ENCODE results near the gene TUFT1. TPM values are rescaled to one million over a fixed set of nuclear protein-coding genes. Genes with fewer than 3 reads are reported as not detected.

TUFT1 gene
- total and polyA plus RNA-seq, 2 experiments from 2014 or later, result 29.2 to 29.8 TPM

GRCh38 chr1:151629278-151629677 is 89.2 kb downstream of the TUFT1 start:
- TF ChIP-seq EZH2 (IDR thresholded peaks at IDR 0.05; ENCODE audit: borderline replicate concordance) (no peak), CTCF (IDR thresholded peaks at IDR 0.05; ENCODE audit: poor library complexity) (no peak), EZH2phosphoT487 (IDR thresholded peaks at IDR 0.05; ENCODE audit: low read depth, severe bottlenecking, unreplicated experiment) (no peak)
- no peak for DNase-seq (ENCODE audit: low spot score)
- H3K36me3 ChIP-seq (replicated peaks; ENCODE audit: insufficient read depth, low read depth), result no peaks in the 10 kb centered on the region
- H3K79me2 ChIP-seq, result peaks cover 98% of the 10 kb centered on the region
- H3K27me3 ChIP-seq, result no peaks in the 10 kb centered on the region
- H3K4me1 ChIP-seq (ENCODE audit: insufficient read depth), result no peaks in the 10 kb centered on the region
- H3K4me3 ChIP-seq, result no peak overlapping the region
- H3K27ac ChIP-seq, result no peak overlapping the region
- no peak overlapping the region for H3K4me2 ChIP-seq
- no peaks in the 10 kb centered on the region for H3K9me3 ChIP-seq (ENCODE audit: low read depth)
- H4K20me1 ChIP-seq (ENCODE audit: insufficient read depth, poor library complexity, severe bottlenecking), result peaks cover 10% of the 10 kb centered on the region
- no peaks in the 10 kb centered on the region for H3K9me2 ChIP-seq (replicated peaks; ENCODE audit: insufficient read depth)
- 83% methylated on average over 9 of the region's 9 CpGs for WGBS (ENCODE audit: low lambda C conversion rate, missing lambda C conversion rate)
- H2AFZ ChIP-seq, result no peak overlapping the region

MicroRNAs within 50 kb of the gene (microRNA counts, 767-probe panel; counts per million panel counts)
- not detected for microRNA hsa-miR-554

Small RNAs within 50 kb of the gene (microRNA-seq; reads per million reads assigned to microRNA genes)
- not detected for gene MIR554

Small RNAs within 50 kb of the gene (small RNA-seq; reads per million reads assigned to genes)
- gene MIR554 (not detected), gene RF00405 (not detected), gene RNU6-1062P (not detected)

Other genes starting within 250 kb of the TUFT1 start
- 42.1 and 49.9 TPM in 2 replicates for gene PI4KB, start 212.9 kb upstream of the TUFT1 start, total RNA-seq
- 55.1 and 60.4 TPM in 2 replicates for gene PI4KB, start 212.9 kb upstream of the TUFT1 start, polyA plus RNA-seq
- 43.0 and 48.8 TPM in 2 replicates for gene RFX5, start 193.1 kb upstream of the TUFT1 start, total RNA-seq
- gene RFX5, start 193.1 kb upstream of the TUFT1 start, polyA plus RNA-seq, result 14.1 and 18.0 TPM in 2 replicates
- gene SELENBP1, start 167.6 kb upstream of the TUFT1 start, total RNA-seq, result 49.1 and 63.9 TPM in 2 replicates
- 86.4 and 101 TPM in 2 replicates for gene SELENBP1, start 167.6 kb upstream of the TUFT1 start, polyA plus RNA-seq
- gene PSMB4, start 140.7 kb upstream of the TUFT1 start, total RNA-seq, result 240 and 275 TPM in 2 replicates
- 71.4 and 96.3 TPM in 2 replicates for gene PSMB4, start 140.7 kb upstream of the TUFT1 start, polyA plus RNA-seq
- 36.3 and 37.0 TPM in 2 replicates for gene POGZ, start 80.8 kb upstream of the TUFT1 start, total RNA-seq
- 12.9 and 16.2 TPM in 2 replicates for gene POGZ, start 80.8 kb upstream of the TUFT1 start, polyA plus RNA-seq
- 58.2 and 66.4 TPM in 2 replicates for gene CGN, start 28.9 kb upstream of the TUFT1 start, total RNA-seq
- gene CGN, start 28.9 kb upstream of the TUFT1 start, polyA plus RNA-seq, result 46.3 and 54.5 TPM in 2 replicates
- gene SNX27, start 71.7 kb downstream of the TUFT1 start, total RNA-seq, result 35.1 and 38.7 TPM in 2 replicates
- 18.2 and 24.0 TPM in 2 replicates for gene SNX27, start 71.7 kb downstream of the TUFT1 start, polyA plus RNA-seq
- gene CELF3, start 176.5 kb downstream of the TUFT1 start, total RNA-seq, result 1.2 and 2.1 TPM in 2 replicates
- gene CELF3, start 176.5 kb downstream of the TUFT1 start, polyA plus RNA-seq, result 0.85 and 1.1 TPM in 2 replicates
- 7.9 TPM in 1 of 2 replicates, not detected in the other for gene RIIAD1, start 181.2 kb downstream of the TUFT1 start, total RNA-seq
- 2.3 TPM in 1 of 2 replicates, not detected in the other for gene RIIAD1, start 181.2 kb downstream of the TUFT1 start, polyA plus RNA-seq
- gene MRPL9, start 223.2 kb downstream of the TUFT1 start, total RNA-seq, result 50.3 and 68.8 TPM in 2 replicates
- 72.5 and 88.0 TPM in 2 replicates for gene MRPL9, start 223.2 kb downstream of the TUFT1 start, polyA plus RNA-seq